ENCODE results near the gene BMF.
"Not testable (repeated sequence)": the region's sequence is repeated elsewhere in the genome, so short reads cannot be mapped to it uniquely, and the experiment has no call there.

Gene BMF

DNA sequence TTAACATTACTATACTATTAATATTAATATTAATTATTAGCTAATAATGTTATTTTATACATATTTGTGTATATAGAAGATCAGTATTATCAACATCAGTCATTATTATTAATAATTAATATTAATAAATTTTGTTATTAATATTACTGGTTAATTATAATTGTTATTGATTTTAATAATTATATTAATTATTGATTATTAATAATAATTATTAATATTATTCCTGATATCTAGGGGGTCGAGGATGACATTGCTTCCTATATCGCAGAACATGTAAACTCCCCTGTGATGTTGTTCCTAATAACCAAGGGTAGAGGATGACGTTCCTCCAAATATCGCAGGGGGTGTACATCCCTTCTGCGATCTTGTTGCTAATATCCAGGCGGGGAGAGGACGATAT lies 17.3 kb upstream of the BMF start:
- DNase-seq, result no peak

DNA sequence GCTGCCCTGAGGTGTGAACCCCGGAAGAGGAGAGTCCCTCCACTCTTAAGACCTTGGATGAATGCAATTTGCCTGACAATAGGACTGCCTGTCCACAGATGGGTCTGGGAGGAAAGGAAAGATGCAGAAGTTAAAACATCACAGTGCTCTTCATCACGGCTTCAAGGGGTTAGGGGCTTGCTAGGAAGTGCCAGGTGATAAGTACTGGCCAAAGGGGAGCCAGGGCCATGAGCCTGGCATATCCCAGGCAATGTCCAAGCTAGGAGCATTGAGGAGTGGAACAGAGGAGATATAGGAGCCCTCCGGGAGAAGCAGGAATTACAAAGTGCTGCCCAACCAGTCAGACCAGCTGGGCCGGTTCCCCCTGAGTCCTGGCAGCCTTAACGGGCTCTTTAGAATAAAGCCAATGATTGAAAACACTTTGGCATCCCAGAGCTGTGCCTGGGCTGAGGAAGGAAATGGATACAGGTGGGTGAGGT lies 16.2 kb upstream of the BMF start:
- not testable (repeated sequence) for DNase-seq

DNA sequence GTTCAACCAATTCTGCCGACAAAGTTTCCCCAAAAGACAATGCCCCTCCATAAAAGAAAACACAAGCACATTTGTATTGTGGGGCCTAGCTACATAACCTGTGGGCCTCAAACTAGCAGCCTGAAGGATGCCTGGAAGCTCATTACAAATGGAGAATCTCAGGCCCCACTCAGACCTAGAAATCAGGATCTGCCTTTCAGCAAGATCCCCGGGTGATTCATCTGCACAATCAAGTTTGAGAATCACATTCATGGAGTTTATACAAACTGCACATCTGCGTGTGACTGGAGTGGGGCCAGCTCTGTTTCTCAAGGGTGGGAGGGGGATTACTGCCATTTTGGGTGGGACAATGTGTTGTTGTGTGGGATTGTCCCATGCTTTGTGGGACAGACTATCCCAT lies 15.7 kb upstream of the BMF start:
- DNase-seq, result not testable (repeated sequence)

DNA sequence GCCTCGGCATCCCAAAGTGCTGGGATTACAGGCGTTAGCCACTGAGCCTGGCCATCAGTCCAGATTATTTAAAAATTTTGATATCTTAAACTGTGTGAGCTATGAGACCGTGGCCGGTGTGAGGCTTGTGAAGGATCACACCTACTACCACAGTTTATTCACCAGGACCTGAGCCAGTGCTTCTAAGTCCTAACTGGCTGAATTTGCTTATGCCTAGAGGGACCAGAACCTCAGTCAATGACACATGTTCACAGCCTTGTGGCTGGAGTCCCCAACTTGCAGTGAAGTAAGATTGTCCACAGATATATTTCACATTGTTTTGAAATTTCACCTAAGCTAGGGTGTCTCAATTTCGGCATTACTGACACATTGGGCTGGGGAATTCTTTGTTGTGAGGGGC lies 15.2 kb upstream of the BMF start:
- not testable (repeated sequence) for DNase-seq

DNA sequence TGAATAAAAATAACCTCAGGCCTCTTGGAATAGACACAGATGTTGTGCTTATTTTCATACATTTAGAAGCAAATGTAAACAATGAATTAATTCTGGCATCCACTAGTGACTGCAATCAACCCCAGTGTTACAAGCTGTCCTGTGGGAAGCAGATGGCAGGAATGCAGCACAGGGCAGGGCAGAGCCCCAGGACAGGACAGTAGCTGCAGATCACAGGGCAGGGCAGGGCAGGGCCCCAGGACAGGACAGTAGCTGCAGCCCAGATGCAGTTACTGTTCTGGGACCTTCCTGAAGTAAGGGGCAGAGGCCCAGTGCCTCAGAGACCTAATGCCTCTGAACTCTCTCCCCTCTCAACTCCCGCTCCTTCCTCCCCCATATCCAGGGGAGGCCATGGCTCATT lies 14.3 kb upstream of the BMF start:
- DNase-seq, result not testable (repeated sequence)

- no peak for DNase-seq
Observed at GRCh38 chr15:40121911-40122638, 13.4 kb upstream of the BMF start.

DNA sequence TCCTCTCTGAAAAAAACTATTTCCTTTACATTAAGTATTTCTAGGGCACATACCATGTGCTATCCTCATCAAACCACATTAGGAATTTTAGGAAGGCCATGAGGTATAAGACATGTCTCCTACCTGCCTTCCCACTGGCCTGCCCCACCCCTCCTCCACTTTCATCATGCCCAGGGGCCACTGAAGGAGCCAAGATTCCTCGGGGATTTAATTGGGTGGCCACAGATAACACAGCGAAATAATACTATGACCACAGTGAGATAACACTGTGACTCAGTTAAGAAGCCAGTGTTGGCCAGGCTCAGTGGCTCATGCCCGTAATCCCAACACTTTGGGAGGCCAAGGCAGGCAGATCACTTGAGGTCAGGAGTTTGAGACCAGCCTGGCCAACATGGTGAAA lies 9.8 kb upstream of the BMF start:
- DNase-seq, result no peak

GRCh38 chr15:40115670-40116093 lies 7.0 kb upstream of the BMF start:
- DNase-seq, result peak; percentile 80

GRCh38 chr15:40115106-40115505 lies 6.4 kb upstream of the BMF start:
- not testable (repeated sequence) for DNase-seq

GRCh38 chr15:40114218-40114617 lies 5.5 kb upstream of the BMF start:
- DNase-seq, result no peak

DNA sequence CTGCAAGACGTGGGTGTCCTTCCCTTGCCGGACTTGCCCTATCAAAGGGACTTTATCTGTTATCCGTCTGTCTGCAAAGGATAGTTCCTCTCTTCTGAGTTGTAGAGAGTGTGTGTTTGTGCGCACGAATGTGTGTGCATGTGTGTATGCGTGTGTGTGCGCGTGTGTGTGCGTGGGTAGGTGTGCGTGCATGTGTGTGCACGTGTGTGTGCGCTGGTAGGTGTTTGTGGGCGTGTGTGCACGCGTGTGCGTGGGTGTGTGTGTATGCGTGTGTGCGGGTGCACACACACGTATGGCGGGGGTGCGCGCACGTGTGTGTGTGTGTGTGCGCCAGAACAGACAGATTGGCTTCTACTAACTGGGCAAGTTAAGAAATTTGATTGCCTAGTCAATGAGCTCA lies 4.1 kb upstream of the BMF start:
- DNase-seq, result no peak

DNA sequence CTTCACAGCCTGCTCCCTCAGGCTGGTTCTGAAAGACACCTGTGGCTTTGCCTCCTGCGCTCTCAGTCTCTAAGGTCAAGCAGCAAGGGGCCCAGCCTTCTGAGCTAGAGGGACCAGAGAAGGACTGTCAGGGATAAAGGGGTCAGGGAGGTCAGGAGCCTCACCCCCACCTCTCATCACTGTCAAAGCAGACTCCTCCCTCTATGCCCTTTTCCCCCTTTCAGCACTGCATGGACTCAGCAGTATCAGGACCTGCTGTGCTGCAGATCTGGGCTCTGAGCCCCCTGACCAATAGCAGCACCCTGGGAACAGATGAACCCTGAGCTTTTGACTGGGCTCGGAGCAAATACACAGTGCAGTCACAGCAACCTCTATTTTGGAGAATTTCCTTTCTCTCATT lies 3.2 kb upstream of the BMF start:
- DNase-seq, result no peak

DNA sequence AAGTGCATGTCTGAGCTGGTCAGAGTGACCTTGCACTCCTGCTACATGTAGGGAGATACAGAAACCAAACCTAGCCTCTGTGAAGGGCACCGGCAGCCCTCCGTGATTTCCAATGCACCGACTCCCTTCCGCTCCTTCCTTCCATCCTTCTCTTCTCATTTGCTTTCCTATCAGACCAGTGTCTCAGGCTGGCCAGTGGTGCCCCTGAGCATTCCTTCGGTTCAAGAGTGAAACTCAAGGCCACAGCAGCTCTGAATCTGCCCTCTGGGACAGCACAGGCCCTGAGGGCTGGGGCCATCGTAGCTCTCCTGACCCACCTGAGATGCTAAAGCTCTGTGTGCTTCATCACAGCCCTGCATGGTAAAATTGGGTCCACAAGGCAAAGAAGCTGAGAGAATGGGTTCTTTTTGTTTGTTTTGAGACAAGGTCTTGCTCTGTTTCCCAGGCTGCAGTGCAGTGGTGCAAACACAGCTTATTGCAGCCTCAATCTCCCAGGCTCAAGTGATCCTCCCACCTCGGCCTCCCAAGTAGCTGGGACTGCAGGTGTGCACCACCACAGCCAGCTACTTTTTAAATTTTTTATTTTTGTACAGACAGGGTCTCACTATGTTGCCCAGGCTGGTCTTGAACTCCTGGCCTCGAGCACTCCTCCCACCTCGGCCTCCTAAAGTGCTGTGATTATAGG lies 2.3 kb upstream of the BMF start:
- no peak for DNase-seq

DNA sequence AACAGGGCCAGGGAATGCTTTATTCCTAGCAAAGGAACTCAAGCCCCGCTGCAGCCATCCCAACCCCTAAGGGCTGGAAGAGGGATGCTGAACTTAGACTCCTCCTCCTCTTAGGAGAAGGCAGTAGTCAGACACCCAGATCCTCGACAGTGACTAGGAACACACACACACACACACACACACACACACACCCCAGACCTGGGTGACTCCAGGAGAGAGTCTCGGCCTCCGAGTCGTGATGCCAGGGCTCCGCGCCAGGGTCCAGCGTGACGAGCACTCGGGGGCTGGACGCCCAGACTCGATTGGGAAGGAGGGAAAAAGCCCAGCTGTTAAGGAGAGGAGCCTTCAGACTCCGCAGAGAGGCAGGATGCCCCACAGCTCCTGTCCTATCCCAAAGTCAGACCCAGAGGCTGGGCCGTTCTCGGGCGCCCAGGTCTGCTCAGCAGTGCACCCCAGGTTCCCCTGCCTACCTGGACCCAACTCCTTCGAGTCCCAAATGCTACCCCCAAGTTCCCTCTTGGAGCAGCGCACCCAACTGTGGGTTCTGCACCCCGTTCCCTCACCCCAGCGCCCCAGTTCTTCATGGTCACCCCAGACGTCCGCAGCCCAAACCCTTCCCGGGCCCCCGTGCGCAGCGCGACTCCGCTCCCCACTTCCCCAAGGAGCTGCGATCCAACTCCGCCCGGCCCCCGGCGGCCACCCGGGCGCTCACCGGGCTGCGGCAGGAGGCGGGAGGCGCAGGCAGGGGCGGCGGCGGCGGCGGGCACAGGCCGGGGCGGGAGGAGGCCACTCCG lies 421 bp downstream of the BMF start:
- DNase-seq, result no peak

DNA sequence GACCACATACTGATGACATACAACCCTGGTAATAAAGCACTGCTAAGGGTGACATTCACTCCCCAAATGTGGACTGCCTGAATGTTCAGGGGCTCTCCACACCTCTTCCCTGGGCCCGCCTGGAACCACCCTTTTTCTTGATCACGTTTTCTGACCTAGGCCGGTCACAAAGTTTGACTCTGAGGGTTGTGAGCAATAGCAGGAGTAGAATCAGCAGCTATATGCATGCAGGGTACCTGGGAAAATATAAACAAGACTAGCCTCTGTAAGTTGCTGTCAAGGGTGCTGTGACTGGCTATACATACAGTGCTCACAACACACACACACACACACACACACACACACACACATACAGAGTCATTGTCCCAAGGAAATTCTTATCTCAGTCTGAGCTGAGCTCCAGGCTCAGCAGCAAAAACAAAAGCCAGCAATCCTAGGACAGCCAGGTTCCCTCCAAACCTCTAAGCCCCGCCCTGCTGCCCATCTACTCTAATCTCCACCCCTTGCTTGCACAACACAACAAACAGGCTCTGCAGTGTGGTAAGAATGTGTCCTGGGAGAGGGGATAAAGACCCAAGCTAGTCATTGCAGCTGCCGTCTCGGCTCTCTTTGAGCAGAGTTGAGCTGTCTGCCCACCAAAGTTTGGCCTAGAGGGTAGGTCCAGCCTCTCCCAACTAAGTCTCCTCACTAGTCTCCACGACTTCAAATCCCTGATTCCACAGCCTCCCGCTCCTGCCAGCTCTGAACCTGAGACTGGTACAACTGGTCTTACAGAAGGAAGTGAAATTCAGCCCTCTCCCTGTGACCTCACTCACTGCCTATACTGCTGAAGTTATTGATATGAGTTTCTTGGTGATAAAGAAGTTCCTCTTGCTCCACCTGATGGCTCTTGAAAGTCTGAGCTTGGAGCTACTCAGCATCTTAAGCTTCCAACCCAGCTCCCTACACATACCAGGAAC lies 2.2 kb downstream of the BMF start:
- peak; percentile 47 for DNase-seq

GRCh38 chr15:40105517-40106202 lies 3.0 kb downstream of the BMF start:
- peak; percentile 65 for DNase-seq

DNA sequence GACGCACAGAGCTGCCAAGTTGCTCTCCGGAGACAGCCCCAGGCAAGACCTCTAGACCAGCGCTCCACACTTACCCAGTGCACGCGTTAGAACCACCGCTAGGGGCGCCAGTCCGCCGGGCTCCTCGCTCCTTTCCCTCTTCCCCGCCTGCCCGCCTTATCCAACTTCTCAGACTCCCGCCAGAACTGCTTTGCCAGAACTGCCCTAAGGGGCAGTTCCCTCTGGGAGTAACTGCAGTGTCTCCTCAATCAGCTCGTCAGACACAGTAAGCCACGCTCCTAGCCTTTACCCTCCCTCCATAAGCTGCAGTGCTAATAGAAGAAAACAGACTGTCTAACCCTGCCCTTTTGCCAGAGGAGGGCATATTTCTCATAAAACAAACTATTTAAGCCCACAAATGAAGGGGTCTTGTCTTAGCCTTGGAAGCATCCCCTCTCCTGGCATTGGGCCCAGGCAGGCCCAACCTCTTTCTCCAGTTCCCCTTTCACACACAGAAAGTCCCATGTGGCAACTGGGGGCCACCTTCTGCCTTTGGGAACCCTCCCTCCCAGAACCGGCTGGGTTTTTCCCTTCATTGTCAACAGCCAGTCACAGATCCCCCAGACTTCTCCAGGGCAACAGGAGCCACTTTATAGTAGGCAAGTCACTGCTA lies 3.7 kb downstream of the BMF start:
- DNase-seq, result peak; percentile 86

DNA sequence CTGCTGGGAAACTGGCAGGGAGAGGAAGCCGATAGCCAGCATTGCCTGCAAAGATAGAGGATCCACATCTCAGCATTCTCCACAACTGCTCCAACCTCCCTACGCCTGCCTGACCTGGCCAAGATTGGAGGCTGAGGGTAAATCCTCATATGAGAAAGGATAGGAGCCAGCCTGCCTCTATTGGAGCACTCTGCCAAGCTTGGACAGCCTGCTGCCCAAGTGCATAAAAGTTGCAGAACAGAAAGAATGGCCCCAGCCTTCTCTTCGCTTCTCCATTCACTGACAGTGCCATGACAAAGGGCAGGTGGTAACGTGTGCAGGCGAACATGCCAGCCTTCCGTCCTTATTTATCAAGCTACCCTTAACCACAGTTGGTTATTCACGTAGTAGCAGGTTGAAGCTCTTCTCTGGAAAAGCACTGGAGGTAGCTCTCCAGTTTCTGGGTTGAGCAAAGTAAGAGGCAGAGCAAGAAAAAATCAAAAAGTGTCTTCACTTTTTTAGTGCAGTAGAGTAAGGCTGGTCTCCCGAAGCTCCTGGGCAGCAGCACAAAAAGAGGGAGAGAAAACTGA lies 4.3 kb downstream of the BMF start:
- DNase-seq, result no peak

GRCh38 chr15:40103864-40104271 lies 4.8 kb downstream of the BMF start:
- no peak for DNase-seq

DNA sequence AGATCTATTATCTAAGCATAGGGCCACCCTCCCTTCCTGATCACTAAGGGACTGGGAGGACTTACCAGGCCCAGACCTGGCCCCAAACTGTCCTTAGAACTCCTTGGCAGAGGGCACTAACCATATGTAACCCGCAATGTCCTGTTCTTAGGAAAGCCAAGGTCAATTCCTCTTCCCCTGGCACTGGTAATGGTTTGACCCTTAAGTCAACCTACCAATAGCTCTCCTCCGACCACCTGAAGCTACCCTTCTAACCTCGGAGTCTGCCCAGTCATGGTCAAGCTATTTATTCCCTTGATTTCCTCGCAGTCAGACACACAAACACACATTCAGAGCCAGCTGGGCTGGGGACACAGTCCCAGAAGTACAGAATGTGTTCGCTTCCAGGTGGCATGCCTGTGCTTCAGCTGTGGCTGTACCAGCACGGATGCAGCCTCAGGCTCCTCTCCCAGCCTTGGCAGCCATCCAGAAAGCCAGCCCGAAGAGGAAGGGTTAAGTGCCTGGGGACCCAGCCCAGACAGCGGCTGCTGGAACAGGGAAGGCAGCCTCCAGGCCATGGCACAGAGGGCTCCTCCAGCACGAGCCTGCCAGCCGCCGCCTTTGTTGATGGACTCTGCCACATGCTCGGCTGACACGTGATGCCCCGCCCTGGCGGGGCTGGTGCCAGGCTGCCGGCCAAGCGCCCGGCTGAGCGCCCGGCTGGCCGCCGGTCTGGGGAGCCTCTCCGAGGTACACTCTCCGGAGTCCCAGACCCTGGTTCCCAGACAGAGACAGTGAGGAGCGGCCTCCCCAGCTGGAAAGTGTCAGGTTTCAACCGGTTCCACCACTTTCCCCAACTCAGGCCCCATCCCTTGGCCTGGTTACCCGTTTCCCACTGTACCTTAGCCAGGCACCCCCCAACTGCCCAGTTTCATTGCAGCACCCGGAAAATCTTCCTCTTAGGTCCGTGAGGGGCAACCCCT lies 5.5 kb downstream of the BMF start:
- DNase-seq, result no peak
